Measurements from ENCODE around the gene COQ8A.

DNA sequence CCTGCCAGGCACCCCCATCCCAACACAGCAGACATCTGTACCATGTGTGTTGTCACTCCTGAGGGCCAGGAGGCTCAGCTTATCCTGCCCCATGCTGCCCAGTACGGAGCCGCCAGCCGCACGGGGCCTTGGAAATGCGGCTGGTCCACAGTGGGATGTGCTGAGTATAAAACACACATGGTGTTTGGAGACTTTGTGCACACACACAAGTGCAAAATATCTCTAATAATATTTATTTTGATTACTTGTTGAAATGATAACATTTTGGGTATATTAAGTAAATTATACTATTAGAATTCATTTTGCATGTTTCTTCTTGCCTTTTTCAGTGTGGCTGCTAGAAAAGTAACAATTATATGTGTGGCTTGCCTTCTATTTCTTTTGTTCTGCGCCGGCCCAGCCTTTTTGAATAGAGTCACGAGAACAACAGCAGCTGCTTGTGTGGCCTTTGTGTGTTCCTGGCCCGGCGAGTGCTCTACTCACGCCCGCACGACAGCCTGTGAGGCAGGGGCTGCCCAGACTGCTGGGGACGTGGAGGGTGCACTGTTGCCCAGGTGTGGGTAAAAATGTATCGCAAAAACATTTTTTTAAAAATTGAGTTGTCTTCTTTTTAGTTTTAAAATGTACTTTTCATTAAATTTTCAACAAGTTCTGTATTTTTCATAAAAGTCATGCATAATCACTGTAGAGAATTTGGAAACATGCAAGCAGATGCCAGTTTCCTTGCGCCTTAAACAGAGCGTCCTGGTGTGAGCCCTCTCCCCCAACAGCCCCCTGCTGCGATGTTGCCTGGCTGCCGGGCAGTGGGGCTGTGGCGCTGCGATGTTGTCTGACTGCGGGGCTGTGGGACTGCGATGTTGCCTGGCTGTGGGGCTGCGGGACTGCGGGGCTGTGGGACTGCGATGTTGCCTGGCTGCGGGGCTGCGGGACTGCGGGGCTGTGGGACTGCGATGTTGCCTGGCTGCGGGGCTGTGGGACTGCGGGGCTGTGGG lies 35.5 kb downstream of the COQ8A start:
- TF ChIP-seq EZH2phosphoT487 (IDR thresholded peaks at IDR 0.05; ENCODE audit: borderline replicate concordance) (no peak), CTCF (conservative IDR thresholded peaks at IDR 0.05; ENCODE audit: low read length) (no peak)
